ENCODE data around the gene NXPH2.

NXPH2 gene

DNA sequence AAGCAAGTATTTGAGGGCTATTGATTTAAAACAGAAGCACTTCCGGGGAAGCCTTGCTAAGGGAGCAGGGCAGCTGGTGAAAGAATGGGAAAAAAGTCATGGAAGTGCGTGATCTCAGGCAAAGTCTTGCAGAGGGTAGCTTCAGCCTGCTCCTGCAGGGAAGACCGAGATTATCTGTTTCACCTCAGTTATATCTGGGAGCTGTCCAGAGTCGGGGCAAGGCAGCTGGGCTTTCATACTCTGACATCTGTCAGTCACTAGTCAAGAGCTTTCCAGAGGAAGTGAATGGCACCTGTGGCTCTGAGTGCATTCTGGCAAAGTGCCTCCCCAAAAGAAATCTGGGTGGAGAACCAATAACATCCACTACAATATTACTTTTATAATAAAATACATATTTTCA lies 8.7 kb downstream of the NXPH2 start:
- TF ChIP-seq, protein P1, sequence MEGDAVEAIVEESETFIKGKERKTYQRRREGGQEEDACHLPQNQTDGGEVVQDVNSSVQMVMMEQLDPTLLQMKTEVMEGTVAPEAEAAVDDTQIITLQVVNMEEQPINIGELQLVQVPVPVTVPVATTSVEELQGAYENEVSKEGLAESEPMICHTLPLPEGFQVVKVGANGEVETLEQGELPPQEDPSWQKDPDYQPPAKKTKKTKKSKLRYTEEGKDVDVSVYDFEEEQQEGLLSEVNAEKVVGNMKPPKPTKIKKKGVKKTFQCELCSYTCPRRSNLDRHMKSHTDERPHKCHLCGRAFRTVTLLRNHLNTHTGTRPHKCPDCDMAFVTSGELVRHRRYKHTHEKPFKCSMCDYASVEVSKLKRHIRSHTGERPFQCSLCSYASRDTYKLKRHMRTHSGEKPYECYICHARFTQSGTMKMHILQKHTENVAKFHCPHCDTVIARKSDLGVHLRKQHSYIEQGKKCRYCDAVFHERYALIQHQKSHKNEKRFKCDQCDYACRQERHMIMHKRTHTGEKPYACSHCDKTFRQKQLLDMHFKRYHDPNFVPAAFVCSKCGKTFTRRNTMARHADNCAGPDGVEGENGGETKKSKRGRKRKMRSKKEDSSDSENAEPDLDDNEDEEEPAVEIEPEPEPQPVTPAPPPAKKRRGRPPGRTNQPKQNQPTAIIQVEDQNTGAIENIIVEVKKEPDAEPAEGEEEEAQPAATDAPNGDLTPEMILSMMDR (IDR thresholded peaks at IDR 0.05; ENCODE audit: low read length) = no peak
- no peak for TF ChIP-seq EZH2 (IDR thresholded peaks at IDR 0.05; ENCODE audit: borderline replicate concordance, low read length)
- Histone ChIP-seq H3K4me1 (ENCODE audit: insufficient read depth, low read length, severe bottlenecking) (no peaks in the 10 kb centered on the region), H4K20me1 (ENCODE audit: insufficient read depth, low read length) (no peaks in the 10 kb centered on the region), H3K9me3 (ENCODE audit: low read length) (no peaks in the 10 kb centered on the region), H3K9me2 (ENCODE audit: low read depth, low read length) (no peaks in the 10 kb centered on the region), H3K9ac (ENCODE audit: low read length) (no peak overlapping the region), H2AFZ (ENCODE audit: low read length) (no peak overlapping the region), H3K79me2 (ENCODE audit: insufficient read depth, low read length) (no peaks in the 10 kb centered on the region), H3K27ac (ENCODE audit: low read depth, low read length, poor library complexity, severe bottlenecking) (no peak overlapping the region), H3K27me3 (ENCODE audit: insufficient read depth, low read length) (no peaks in the 10 kb centered on the region), H3K4me2 (ENCODE audit: low read length) (no peak overlapping the region), H3F3A (ENCODE audit: insufficient read depth, low read length) (no peaks in the 10 kb centered on the region), H3K36me3 (ENCODE audit: insufficient read depth, low read length) (no peaks in the 10 kb centered on the region), H3K4me3 (ENCODE audit: low read depth, low read length, poor library complexity, severe bottlenecking) (no peak overlapping the region)

DNA sequence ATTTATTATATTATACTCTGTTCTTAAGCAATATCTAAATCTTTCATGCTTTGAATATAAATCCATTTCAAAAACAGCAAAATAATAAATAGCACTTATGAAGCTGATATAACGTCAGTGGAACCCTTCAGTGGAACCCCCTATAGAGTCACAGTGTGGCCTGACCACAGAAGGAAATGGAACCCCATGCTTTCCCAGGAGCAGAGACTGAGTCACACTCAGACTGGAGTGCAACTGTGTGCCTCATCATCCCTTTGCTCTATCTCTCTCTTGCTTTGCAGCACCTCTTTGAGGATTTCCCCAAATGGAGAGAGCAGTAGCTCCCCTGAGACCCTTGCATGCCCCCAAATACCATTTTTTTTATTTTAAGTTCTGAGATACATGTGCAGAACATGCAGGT lies 13.1 kb downstream of the NXPH2 start:
- no peaks in the 10 kb centered on the region for H3K9me3 ChIP-seq (ENCODE audit: low read length)
- TF ChIP-seq, protein P1 (IDR thresholded peaks at IDR 0.05; ENCODE audit: low read length) = no peak
- TF ChIP-seq EZH2 (IDR thresholded peaks at IDR 0.05; ENCODE audit: borderline replicate concordance, low read length) = no peak
- H3K27me3 ChIP-seq (ENCODE audit: insufficient read depth, low read length) = no peaks in the 10 kb centered on the region
- no peaks in the 10 kb centered on the region for H3K4me1 ChIP-seq (ENCODE audit: insufficient read depth, low read length, severe bottlenecking)
- no peak overlapping the region for H3K9ac ChIP-seq (ENCODE audit: low read length)
- H3K79me2 ChIP-seq (ENCODE audit: insufficient read depth, low read length) = no peaks in the 10 kb centered on the region
- H2AFZ ChIP-seq (ENCODE audit: low read length) = no peak overlapping the region
- H3K4me2 ChIP-seq (ENCODE audit: low read length) = no peak overlapping the region
- H3K9me2 ChIP-seq (ENCODE audit: low read depth, low read length) = no peaks in the 10 kb centered on the region
- H3K36me3 ChIP-seq (ENCODE audit: insufficient read depth, low read length) = no peaks in the 10 kb centered on the region
- no peak overlapping the region for H3K27ac ChIP-seq (ENCODE audit: low read depth, low read length, poor library complexity, severe bottlenecking)
- H3F3A ChIP-seq (ENCODE audit: insufficient read depth, low read length) = no peaks in the 10 kb centered on the region
- H4K20me1 ChIP-seq (ENCODE audit: insufficient read depth, low read length) = no peaks in the 10 kb centered on the region
- H3K4me3 ChIP-seq (ENCODE audit: low read depth, low read length, poor library complexity, severe bottlenecking) = no peak overlapping the region

DNA sequence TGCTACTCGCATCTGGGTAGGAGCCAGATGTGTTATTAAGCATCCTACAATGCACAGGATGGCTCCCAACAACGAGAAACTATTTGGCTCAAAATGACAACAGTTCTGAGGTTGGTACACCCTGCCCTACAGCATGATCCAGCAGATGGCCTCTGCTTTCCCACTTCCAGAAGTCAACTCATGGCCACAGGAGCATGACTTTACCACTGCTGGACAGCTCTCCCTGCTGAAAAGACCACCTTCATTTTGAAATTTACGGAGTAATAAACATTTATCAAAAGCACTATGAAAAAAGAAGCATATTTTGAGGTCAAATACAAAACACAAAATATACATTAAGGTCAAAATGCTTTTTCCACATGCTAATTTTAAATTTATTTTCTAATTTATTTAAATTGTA lies 13.7 kb downstream of the NXPH2 start:
- no peaks in the 10 kb centered on the region for H3K79me2 ChIP-seq (ENCODE audit: insufficient read depth, low read length)
- H3K36me3 ChIP-seq (ENCODE audit: insufficient read depth, low read length) = no peaks in the 10 kb centered on the region
- no peak overlapping the region for H3K4me2 ChIP-seq (ENCODE audit: low read length)
- H2AFZ ChIP-seq (ENCODE audit: low read length) = no peak overlapping the region
- no peak overlapping the region for H3K27ac ChIP-seq (ENCODE audit: low read depth, low read length, poor library complexity, severe bottlenecking)
- TF ChIP-seq, protein P1 (IDR thresholded peaks at IDR 0.05; ENCODE audit: low read length) = no peak
- TF ChIP-seq EZH2 (IDR thresholded peaks at IDR 0.05; ENCODE audit: borderline replicate concordance, low read length) = no peak
- no peaks in the 10 kb centered on the region for H3K9me2 ChIP-seq (ENCODE audit: low read depth, low read length)
- no peaks in the 10 kb centered on the region for H3K9me3 ChIP-seq (ENCODE audit: low read length)
- H3F3A ChIP-seq (ENCODE audit: insufficient read depth, low read length) = no peaks in the 10 kb centered on the region
- H3K9ac ChIP-seq (ENCODE audit: low read length) = no peak overlapping the region
- no peaks in the 10 kb centered on the region for H3K27me3 ChIP-seq (ENCODE audit: insufficient read depth, low read length)
- no peaks in the 10 kb centered on the region for H3K4me1 ChIP-seq (ENCODE audit: insufficient read depth, low read length, severe bottlenecking)
- no peaks in the 10 kb centered on the region for H4K20me1 ChIP-seq (ENCODE audit: insufficient read depth, low read length)
- H3K4me3 ChIP-seq (ENCODE audit: low read depth, low read length, poor library complexity, severe bottlenecking) = no peak overlapping the region
